ENCODE results near the gene TNFSF8.

GRCh38 chr9:114931407-114931806 lies 1.0 kb upstream of the TNFSF8 start:
- TF ChIP-seq POLR2AphosphoS5 (IDR thresholded peaks at IDR 0.05) (no peak), CTCF (IDR thresholded peaks at IDR 0.05) (no peak), POLR2A (IDR thresholded peaks at IDR 0.05) (no peak)

Measured in prostate gland (tissue), 2 donors.